ENCODE measurements around the gene NMNAT3.

Gene NMNAT3

GRCh38 chr3:139574026-139574947, 103.5 kb downstream of the NMNAT3 start:
- Histone ChIP-seq H3K27me3 (replicated peaks; ENCODE audit: control insufficient read depth, insufficient read depth, low read length, poor library complexity, severe bottlenecking) (no peaks in the 10 kb centered on the region), H3K27ac (ENCODE audit: insufficient read depth, low read length, poor library complexity, severe bottlenecking) (no peak overlapping the region), H3K4me3 (ENCODE audit: insufficient read depth, low read depth, low read length, poor library complexity, severe bottlenecking) (no peak overlapping the region), H3K36me3 (ENCODE audit: control insufficient read depth, insufficient read depth, low read length) (no peaks in the 10 kb centered on the region), H3K4me1 (ENCODE audit: control insufficient read depth, insufficient read depth, low read length, poor library complexity, severe bottlenecking) (no peaks in the 10 kb centered on the region), H3K9me3 (ENCODE audit: control insufficient read depth, low read length) (no peaks in the 10 kb centered on the region)
- DNase-seq: no peak

GRCh38 chr3:139572847-139573672, 104.7 kb downstream of the NMNAT3 start:
- no peaks in the 10 kb centered on the region for H3K36me3 ChIP-seq (ENCODE audit: control insufficient read depth, insufficient read depth, low read length)
- H3K4me1 ChIP-seq (ENCODE audit: control insufficient read depth, insufficient read depth, low read length, poor library complexity, severe bottlenecking): no peaks in the 10 kb centered on the region
- H3K9me3 ChIP-seq (ENCODE audit: control insufficient read depth, low read length): no peaks in the 10 kb centered on the region
- H3K27ac ChIP-seq (ENCODE audit: insufficient read depth, low read length, poor library complexity, severe bottlenecking): no peak overlapping the region
- H3K4me3 ChIP-seq (ENCODE audit: insufficient read depth, low read depth, low read length, poor library complexity, severe bottlenecking): no peak overlapping the region
- H3K27me3 ChIP-seq (replicated peaks; ENCODE audit: control insufficient read depth, insufficient read depth, low read length, poor library complexity, severe bottlenecking): no peaks in the 10 kb centered on the region
- no peak for DNase-seq

GRCh38 chr3:139571711-139572110, 106.1 kb downstream of the NMNAT3 start:
- Histone ChIP-seq H3K9me3 (ENCODE audit: control insufficient read depth, low read length) (no peaks in the 10 kb centered on the region), H3K27ac (ENCODE audit: insufficient read depth, low read length, poor library complexity, severe bottlenecking) (no peak overlapping the region), H3K36me3 (ENCODE audit: control insufficient read depth, insufficient read depth, low read length) (no peaks in the 10 kb centered on the region), H3K4me3 (ENCODE audit: insufficient read depth, low read depth, low read length, poor library complexity, severe bottlenecking) (no peak overlapping the region), H3K4me1 (ENCODE audit: control insufficient read depth, insufficient read depth, low read length, poor library complexity, severe bottlenecking) (no peaks in the 10 kb centered on the region), H3K27me3 (replicated peaks; ENCODE audit: control insufficient read depth, insufficient read depth, low read length, poor library complexity, severe bottlenecking) (no peaks in the 10 kb centered on the region)
- DNase-seq: no peak

- no peaks in the 10 kb centered on the region for H3K4me1 ChIP-seq (ENCODE audit: control insufficient read depth, insufficient read depth, low read length, poor library complexity, severe bottlenecking)
- H3K36me3 ChIP-seq (ENCODE audit: control insufficient read depth, insufficient read depth, low read length): no peaks in the 10 kb centered on the region
- no peak overlapping the region for H3K27ac ChIP-seq (ENCODE audit: insufficient read depth, low read length, poor library complexity, severe bottlenecking)
- H3K4me3 ChIP-seq (ENCODE audit: insufficient read depth, low read depth, low read length, poor library complexity, severe bottlenecking): no peak overlapping the region
- no peaks in the 10 kb centered on the region for H3K9me3 ChIP-seq (ENCODE audit: control insufficient read depth, low read length)
- no peak for DNase-seq
- no peaks in the 10 kb centered on the region for H3K27me3 ChIP-seq (replicated peaks; ENCODE audit: control insufficient read depth, insufficient read depth, low read length, poor library complexity, severe bottlenecking)
These were observed 113.4 kb downstream of the NMNAT3 start for GRCh38 chr3:139564294-139564861.

- DNase-seq: no peak
- Histone ChIP-seq H3K36me3 (ENCODE audit: control insufficient read depth, insufficient read depth, low read length) (no peaks in the 10 kb centered on the region), H3K4me1 (ENCODE audit: control insufficient read depth, insufficient read depth, low read length, poor library complexity, severe bottlenecking) (no peaks in the 10 kb centered on the region), H3K4me3 (ENCODE audit: insufficient read depth, low read depth, low read length, poor library complexity, severe bottlenecking) (no peak overlapping the region), H3K9me3 (ENCODE audit: control insufficient read depth, low read length) (no peaks in the 10 kb centered on the region), H3K27ac (ENCODE audit: insufficient read depth, low read length, poor library complexity, severe bottlenecking) (no peak overlapping the region), H3K27me3 (replicated peaks; ENCODE audit: control insufficient read depth, insufficient read depth, low read length, poor library complexity, severe bottlenecking) (no peaks in the 10 kb centered on the region)
These were observed 115.7 kb downstream of the NMNAT3 start for GRCh38 chr3:139561959-139562676.

- DNase-seq: no peak
- no peak overlapping the region for H3K27ac ChIP-seq (ENCODE audit: insufficient read depth, low read length, poor library complexity, severe bottlenecking)
- H3K4me1 ChIP-seq (ENCODE audit: control insufficient read depth, insufficient read depth, low read length, poor library complexity, severe bottlenecking): no peaks in the 10 kb centered on the region
- H3K27me3 ChIP-seq (replicated peaks; ENCODE audit: control insufficient read depth, insufficient read depth, low read length, poor library complexity, severe bottlenecking): no peaks in the 10 kb centered on the region
- H3K4me3 ChIP-seq (ENCODE audit: insufficient read depth, low read depth, low read length, poor library complexity, severe bottlenecking): no peak overlapping the region
- H3K36me3 ChIP-seq (ENCODE audit: control insufficient read depth, insufficient read depth, low read length): no peaks in the 10 kb centered on the region
- H3K9me3 ChIP-seq (ENCODE audit: control insufficient read depth, low read length): no peaks in the 10 kb centered on the region
These were observed 116.4 kb downstream of the NMNAT3 start for GRCh38 chr3:139561255-139561817.

GRCh38 chr3:139560411-139560810, 117.4 kb downstream of the NMNAT3 start:
- DNase-seq: no peak
- no peaks in the 10 kb centered on the region for H3K36me3 ChIP-seq (ENCODE audit: control insufficient read depth, insufficient read depth, low read length)
- no peaks in the 10 kb centered on the region for H3K9me3 ChIP-seq (ENCODE audit: control insufficient read depth, low read length)
- no peaks in the 10 kb centered on the region for H3K4me1 ChIP-seq (ENCODE audit: control insufficient read depth, insufficient read depth, low read length, poor library complexity, severe bottlenecking)
- H3K27ac ChIP-seq (ENCODE audit: insufficient read depth, low read length, poor library complexity, severe bottlenecking): no peak overlapping the region
- no peaks in the 10 kb centered on the region for H3K27me3 ChIP-seq (replicated peaks; ENCODE audit: control insufficient read depth, insufficient read depth, low read length, poor library complexity, severe bottlenecking)
- H3K4me3 ChIP-seq (ENCODE audit: insufficient read depth, low read depth, low read length, poor library complexity, severe bottlenecking): no peak overlapping the region

- H3K4me1 ChIP-seq (ENCODE audit: control insufficient read depth, insufficient read depth, low read length, poor library complexity, severe bottlenecking): no peaks in the 10 kb centered on the region
- no peaks in the 10 kb centered on the region for H3K36me3 ChIP-seq (ENCODE audit: control insufficient read depth, insufficient read depth, low read length)
- H3K27me3 ChIP-seq (replicated peaks; ENCODE audit: control insufficient read depth, insufficient read depth, low read length, poor library complexity, severe bottlenecking): no peaks in the 10 kb centered on the region
- no peak for DNase-seq
- no peaks in the 10 kb centered on the region for H3K9me3 ChIP-seq (ENCODE audit: control insufficient read depth, low read length)
- H3K27ac ChIP-seq (ENCODE audit: insufficient read depth, low read length, poor library complexity, severe bottlenecking): no peak overlapping the region
- no peak overlapping the region for H3K4me3 ChIP-seq (ENCODE audit: insufficient read depth, low read depth, low read length, poor library complexity, severe bottlenecking)
These were observed 118.2 kb downstream of the NMNAT3 start for GRCh38 chr3:139559541-139559940.
